IMR-90 (cell line): ENCODE results near the gene SLC45A2. TPM values are rescaled to one million over a fixed set of nuclear protein-coding genes. Genes with fewer than 3 reads are reported as not detected.

Source experiments
- ATAC-seq: fragments of 200-7000 bp; cut with Tn5 transposase; 2 replicates; pipeline ENCODE4 v1.9.1; 2020; ENCODE audit warnings: low read depth, mild to moderate bottlenecking, moderate library complexity
- BruUV-seq: library from RNA; stranded (reverse); fragments of 400-500 nt; replicated peaks from 2 replicates; lab custom pipeline; 2021; lab: Mats Ljungman, UMichigan
- CTCF ChIA-PET: fragments of 300-600 bp; formaldehyde crosslinking; extraction: SDS; loops from one replicate; lab custom pipeline; 2021; ENCODE audit warnings: antibody characterized with exemption; lab: Yijun Ruan, JAX
- POLR2A ChIA-PET: fragments of 300-600 bp; sonication (Branson Sonifier 250); formaldehyde crosslinking; loops from one replicate; lab custom pipeline; 2022; ENCODE audit warnings: antibody characterized with exemption; ENCODE audit not compliant: unreplicated experiment; lab: Charles Lee
- DNase-seq: peaks from one replicate; pipeline ENCODE4 v3.0.0; 2013
- H2AFZ ChIP-seq: replicated peaks from 2 replicates; pipeline ENCODE3; 2013; ENCODE audit warnings: low read length, mild to moderate bottlenecking; ENCODE audit not compliant: poor library complexity
- H2AK5ac ChIP-seq: 2 replicates; pipeline ENCODE4 v1.6.1; 2013; ENCODE audit warnings: low read depth, low read length, inconsistent platforms
- H2AK9ac ChIP-seq: replicated peaks from 2 replicates; pipeline ENCODE3; 2013; ENCODE audit warnings: mild to moderate bottlenecking, low read depth, low read length, moderate library complexity; ENCODE audit not compliant: poor library complexity
- H2BK120ac ChIP-seq: 2 replicates; pipeline ENCODE4 v1.6.1; 2013; ENCODE audit warnings: low read depth, low read length, inconsistent platforms
- H2BK15ac ChIP-seq: 3 replicates; pipeline ENCODE4 v1.6.1; 2013; ENCODE audit warnings: low read depth, low read length, inconsistent platforms
- H2BK20ac ChIP-seq: 2 replicates; pipeline ENCODE4 v1.6.1; 2013; ENCODE audit warnings: low read depth, mild to moderate bottlenecking, inconsistent platforms, low read length, moderate library complexity
- H2BK5ac ChIP-seq: 2 replicates; pipeline ENCODE4 v1.6.1; 2013; ENCODE audit warnings: mild to moderate bottlenecking, low read depth, low read length, inconsistent platforms; ENCODE audit not compliant: poor library complexity, severe bottlenecking
- H3K14ac ChIP-seq: replicated peaks from 2 replicates; pipeline ENCODE4 v1.6.1; 2013; ENCODE audit warnings: low read depth, low read length, inconsistent platforms
- H3K18ac ChIP-seq: 2 replicates; pipeline ENCODE4 v1.6.1; 2013; ENCODE audit warnings: low read depth, low read length, control low read depth
- H3K23ac ChIP-seq: 2 replicates; pipeline ENCODE4 v1.6.1; 2013; ENCODE audit warnings: low read depth, low read length, inconsistent platforms
- H3K27ac ChIP-seq: 2 replicates; pipeline ENCODE4 v1.5.1; 2013; ENCODE audit warnings: mild to moderate bottlenecking, control low read depth, low read length; ENCODE audit not compliant: insufficient read depth
- H3K27me3 ChIP-seq: 2 replicates; pipeline ENCODE4 v1.6.1; 2013; ENCODE audit warnings: low read length; ENCODE audit not compliant: control insufficient read depth, insufficient read depth
- H3K36me3 ChIP-seq: 2 replicates; pipeline ENCODE4 v1.6.1; 2013; ENCODE audit warnings: low read length, mixed read lengths; ENCODE audit not compliant: control insufficient read depth, insufficient read depth
- H3K4ac ChIP-seq: 2 replicates; pipeline ENCODE4 v1.6.1; 2013; ENCODE audit warnings: low read depth, low read length, inconsistent platforms
- H3K4me1 ChIP-seq: 2 replicates; pipeline ENCODE4 v1.6.1; 2013; ENCODE audit warnings: low read length, mixed read lengths; ENCODE audit not compliant: control insufficient read depth, insufficient read depth
- H3K4me2 ChIP-seq: 2 replicates; pipeline ENCODE4 v1.6.1; 2013; ENCODE audit warnings: low read depth, mild to moderate bottlenecking, control low read depth, low read length, moderate library complexity
- H3K4me3 ChIP-seq: 2 replicates; pipeline ENCODE4 v1.5.1; 2013; ENCODE audit warnings: low read depth, mild to moderate bottlenecking, control low read depth, low read length, moderate library complexity; ENCODE audit not compliant: insufficient read depth
- H3K56ac ChIP-seq: 2 replicates; pipeline ENCODE4 v1.6.1; 2013; ENCODE audit warnings: low read length, inconsistent platforms; ENCODE audit not compliant: insufficient read depth; ENCODE audit errors: extremely low read depth
- H3K79me1 ChIP-seq, 2 experiments: 2 replicates each; pipeline ENCODE4 v1.6.1; 2013; ENCODE audit warnings: low read length in 2 of 2, inconsistent platforms in 1 of 2, low read depth in 1 of 2
- H3K9ac ChIP-seq: 2 replicates; pipeline ENCODE4 v1.6.1; 2013; ENCODE audit warnings: low read depth, low read length, control low read depth
- H3K9me1 ChIP-seq: 2 replicates; pipeline ENCODE4 v1.6.1; 2013; ENCODE audit warnings: low read length, inconsistent platforms; ENCODE audit not compliant: insufficient read depth
- H3K9me3 ChIP-seq: 2 replicates; pipeline ENCODE4 v1.6.1; 2013; ENCODE audit warnings: low read length; ENCODE audit not compliant: control insufficient read depth, insufficient read depth
- H4K20me1 ChIP-seq: 2 replicates; pipeline ENCODE4 v1.6.1; 2013; ENCODE audit warnings: low read length, inconsistent platforms; ENCODE audit not compliant: insufficient read depth
- H4K5ac ChIP-seq: 2 replicates; pipeline ENCODE4 v1.6.1; 2013; ENCODE audit warnings: mild to moderate bottlenecking, low read depth, low read length, control low read depth
- H4K8ac ChIP-seq, 2 experiments: 2 replicates each; pipeline ENCODE4 v1.6.1; 2013; ENCODE audit warnings: low read depth in 2 of 2, low read length in 2 of 2, control low read depth in 1 of 2, inconsistent platforms in 1 of 2
- H4K91ac ChIP-seq: 2 replicates; pipeline ENCODE4 v1.6.1; 2013; ENCODE audit warnings: low read depth, low read length, inconsistent platforms; ENCODE audit not compliant: insufficient read depth
- BHLHE40 ChIP-seq: fragments of 150-350 bp; IDR thresholded peaks from 2 replicates; pipeline ENCODE4 v1.6.1; 2016; ENCODE audit warnings: mild to moderate bottlenecking, low read depth, low read length
- MAZ ChIP-seq: IDR thresholded peaks from 2 replicates; pipeline ENCODE4 v1.6.1; 2012; ENCODE audit warnings: low read depth, mild to moderate bottlenecking, low read length, improper control_type of control experiment, moderate library complexity, borderline replicate concordance
- WGBS, 2 experiments: methylation state at CpG; one replicate each; pipeline versions ENCODE4 v1.1.5 to v1.1.7; 2013; ENCODE audit warnings: missing lambda C conversion rate in 2 of 2; ENCODE audit not compliant: insufficient read length in 1 of 2; ENCODE audit errors: extremely low coverage in 2 of 2; 5-methylcytosine and 5-hydroxymethylcytosine counted together
- dilution Hi-C: fragments of 300-500 bp; cut with HindIII; formaldehyde crosslinking; loops from one replicate; pipeline ENCODE4 v1.14.3; 2018; ENCODE audit warnings: low sequenced_read_pairs; ENCODE audit not compliant: unreplicated experiment
- in situ Hi-C: fragments of 300-500 bp; cut with MboI; formaldehyde crosslinking; loops from 3 replicates; pipeline ENCODE4 v1.14.3; 2019; ENCODE audit warnings: low sequenced_read_pairs, inconsistent platforms, mixed read lengths
- intact Hi-C: fragments of 100-400 bp; cut with micrococcal nuclease; formaldehyde crosslinking; loops from 2 replicates; pipeline ENCODE4 v1.10.0; 2022
- polyA plus RNA-seq, 3 experiments: library from polyadenylated mRNA; depleted of rRNA; stranded (reverse); fragments of >200 nt; gene quantifications; 2 replicates each; pipeline ENCODE4 v1.2.3, GENCODE V29; 2012; ENCODE audit warnings: low replicate concordance in 1 of 3
- total RNA-seq: library from RNA; depleted of rRNA; stranded (reverse); fragments of >200 nt; gene quantifications from 2 replicates; pipeline ENCODE4 v1.2.3, GENCODE V29; 2012

Gene SLC45A2
- total and polyA plus RNA-seq, 2 of the 4 experiments (the other 2 are of a cell fraction): 0.07 TPM; not detected in 1

DNA sequence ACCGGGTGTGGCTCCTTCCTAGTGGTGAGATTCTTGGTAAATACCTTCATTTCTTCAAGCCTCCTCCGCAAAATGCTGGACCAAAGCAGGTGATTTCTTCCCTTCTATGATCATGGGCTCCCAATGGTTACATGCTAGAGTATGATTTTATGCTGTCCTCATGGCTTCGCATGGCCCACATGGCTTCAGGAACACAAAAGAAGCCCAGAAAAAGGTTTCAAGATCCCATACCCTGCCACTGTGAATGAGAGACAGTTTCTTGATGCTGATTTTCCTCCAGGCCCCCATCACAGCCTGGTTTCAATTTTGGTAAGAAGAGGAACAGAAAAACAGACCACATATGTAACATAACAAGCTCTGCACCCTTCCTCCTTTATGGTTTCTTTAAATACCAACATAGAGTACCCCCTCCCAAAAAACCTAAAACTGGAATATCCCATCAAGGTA lies 50.7 kb downstream of the SLC45A2 start:
- Histone ChIP-seq H3K23ac (no peak overlapping the region), H3K79me1 (no peaks in the 10 kb centered on the region), H4K5ac (no peak overlapping the region), H3K4me3 (no peak overlapping the region), H2BK120ac (peak overlapping the region; percentile 21; the same call in 1 of the 2 replicates), H3K4me2 (no peak overlapping the region), H3K27ac (no peak overlapping the region), H3K18ac (no peak overlapping the region), H3K14ac (no peak overlapping the region), H3K27me3 (peaks cover 24% of the 10 kb centered on the region), H3K36me3 (no peaks in the 10 kb centered on the region), H2BK15ac (0 out of 3 replicates have a peak overlapping the region, but pooled peaks have one; percentile 3), H3K4me1 (no peaks in the 10 kb centered on the region), H2AK9ac (no peak overlapping the region), H2AK5ac (no peak overlapping the region), H4K8ac (no peak overlapping the region), H3K56ac (no peak overlapping the region), H4K91ac (no peak overlapping the region), H2BK5ac (no peak overlapping the region), H3K9me3 (peaks cover 5% of the 10 kb centered on the region; the same call in 1 of the 2 replicates), H2BK20ac (peak overlapping the region; percentile 22), H3K9me1 (no peaks in the 10 kb centered on the region), H3K9ac (no peak overlapping the region), H2AFZ (no peak overlapping the region), H4K20me1 (no peaks in the 10 kb centered on the region; the same call in 1 of the 2 replicates), H3K4ac (no peak overlapping the region)
- in situ Hi-C loops (loop anchor here (5.0 kb wide), 1 partner anchor 466 kb away; no protein-coding TSS in a partner anchor), dilution Hi-C loops (no loop called here), intact Hi-C loops (loop anchor here (1.0 to 10.0 kb wide), 5 partner anchors 43 to 497 kb away; partner anchors contain the start of gene ADAMTS12)
- ATAC-seq: no peak
- TF ChIP-seq BHLHE40 (no peak), MAZ (no peak)
- CTCF ChIA-PET: no interaction called here
- POLR2A ChIA-PET: no interaction called here
- no CpG with 5 or more reads among the region's 3 CpGs for WGBS, 2 experiments
- no TSS peak for BruUV-seq
- no peak for DNase-seq
